Lower leg skin (tissue), 3 donors: Measurements from ENCODE around the gene TMEM200B.

Experiments used
- POLR2A ChIP-seq, 2 donors: fragments of 450-650 bp; IDR thresholded peaks; one replicate each; pipeline ENCODE4 v1.6.1; 2016 to 2017; ENCODE audit warnings: antibody characterized with exemption in 2 of 2, mild to moderate bottlenecking in 1 of 2, moderate library complexity in 1 of 2
- TF ChIP-seq, protein P1 (sequence below), 3 donors: fragments of 450-650 bp; IDR thresholded peaks; one replicate each; pipeline ENCODE4 v1.5.1; 2016; ENCODE audit warnings: antibody characterized with exemption in 3 of 3, mild to moderate bottlenecking in 3 of 3, moderate library complexity in 2 of 3

- TF ChIP-seq, protein P1, sequence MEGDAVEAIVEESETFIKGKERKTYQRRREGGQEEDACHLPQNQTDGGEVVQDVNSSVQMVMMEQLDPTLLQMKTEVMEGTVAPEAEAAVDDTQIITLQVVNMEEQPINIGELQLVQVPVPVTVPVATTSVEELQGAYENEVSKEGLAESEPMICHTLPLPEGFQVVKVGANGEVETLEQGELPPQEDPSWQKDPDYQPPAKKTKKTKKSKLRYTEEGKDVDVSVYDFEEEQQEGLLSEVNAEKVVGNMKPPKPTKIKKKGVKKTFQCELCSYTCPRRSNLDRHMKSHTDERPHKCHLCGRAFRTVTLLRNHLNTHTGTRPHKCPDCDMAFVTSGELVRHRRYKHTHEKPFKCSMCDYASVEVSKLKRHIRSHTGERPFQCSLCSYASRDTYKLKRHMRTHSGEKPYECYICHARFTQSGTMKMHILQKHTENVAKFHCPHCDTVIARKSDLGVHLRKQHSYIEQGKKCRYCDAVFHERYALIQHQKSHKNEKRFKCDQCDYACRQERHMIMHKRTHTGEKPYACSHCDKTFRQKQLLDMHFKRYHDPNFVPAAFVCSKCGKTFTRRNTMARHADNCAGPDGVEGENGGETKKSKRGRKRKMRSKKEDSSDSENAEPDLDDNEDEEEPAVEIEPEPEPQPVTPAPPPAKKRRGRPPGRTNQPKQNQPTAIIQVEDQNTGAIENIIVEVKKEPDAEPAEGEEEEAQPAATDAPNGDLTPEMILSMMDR (IDR thresholded peaks at IDR 0.05): no peak
- no peak for TF ChIP-seq POLR2A (IDR thresholded peaks at IDR 0.05)
Observed at GRCh38 chr1:29100487-29100886, 23.2 kb downstream of the TMEM200B start.
